ENCODE results near the gene MAPKAPK2. TPM values are rescaled to one million over a fixed set of nuclear protein-coding genes. Genes with fewer than 3 reads are reported as not detected.
A peak's percentile ranks its signal among the peaks of the same experiment; 100 is the strongest.

The MAPKAPK2 gene
- polyA plus RNA-seq, 3 donors = 1.6 to 56.9 (median 2.2) TPM

DNA sequence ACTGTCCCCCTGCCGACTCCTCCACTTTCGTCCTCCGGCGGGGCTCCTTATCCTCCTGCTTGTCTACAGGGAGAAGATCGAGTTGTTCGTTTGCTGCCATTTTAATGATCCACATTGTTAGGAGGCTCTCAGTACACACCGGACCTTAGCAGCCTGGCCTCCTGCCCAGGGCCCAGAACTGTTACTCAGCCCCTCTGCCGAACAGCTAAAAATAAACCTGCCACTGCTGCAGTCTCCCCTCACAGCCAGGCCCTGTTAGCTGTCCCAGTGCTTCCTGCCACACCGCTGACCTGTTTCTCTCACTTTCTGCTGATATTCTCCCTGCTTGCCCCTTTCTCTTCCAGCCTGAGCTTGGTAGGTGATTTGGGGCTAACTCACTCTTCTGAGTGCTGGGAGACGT lies 8.3 kb downstream of the MAPKAPK2 start:
- H3K27ac Mint-ChIP-seq = peak overlapping the region in 2 of 7 donors; percentile 55 to 77

GRCh38 chr1:206693592-206693991 lies 8.9 kb downstream of the MAPKAPK2 start:
- 97% methylated on average over 6 of the region's 7 CpGs for WGBS (ENCODE audit: insufficient coverage)
- Histone ChIP-seq H3K36me3 (replicated peaks in 1 of 2; ENCODE audit: control insufficient read depth in 1 of 2, insufficient read depth in 2 of 2, low read length in 2 of 2) (peaks cover 6 to 30% of the 10 kb centered on the region in 2 donors), H2AFZ (ENCODE audit: insufficient read depth, low read depth, low read length, poor library complexity, severe bottlenecking) (no peak overlapping the region), H3K9ac (ENCODE audit: insufficient read depth, low read length, poor library complexity, severe bottlenecking) (no peak overlapping the region), H3K4me2 (replicated peaks; ENCODE audit: extremely low read depth, low read length, poor library complexity, severe bottlenecking) (no peak overlapping the region), H3K4me1 (ENCODE audit: control insufficient read depth in 1 of 2, insufficient read depth in 2 of 2, low read length in 2 of 2) (peaks cover 45 to 72% of the 10 kb centered on the region in 2 donors), H3K27ac (ENCODE audit: low read depth in 1 of 2, low read length in 2 of 2) (no peak overlapping the region), H3K27me3 (ENCODE audit: control insufficient read depth in 2 of 2, insufficient read depth in 2 of 2, low read length in 2 of 2) (no peaks in the 10 kb centered on the region), H3K4me3 (replicated peaks in 1 of 3; ENCODE audit: low read depth in 2 of 3, low read length in 3 of 3) (no peak overlapping the region), H3K9me3 (replicated peaks in 1 of 2; ENCODE audit: control insufficient read depth in 1 of 2, insufficient read depth in 1 of 2, low read length in 2 of 2) (no peaks in the 10 kb centered on the region), H4K20me1 (ENCODE audit: insufficient read depth, low read length) (peaks cover 100% of the 10 kb centered on the region), H3K79me2 (ENCODE audit: insufficient read depth, low read length) (peaks cover 100% of the 10 kb centered on the region)
- Mint-ChIP-seq H3K27ac (peak overlapping the region in 1 of 7 donors; percentile 66), H3K9me3 (no peaks in the 10 kb centered on the region), H3K36me3 (peaks cover 43 to 58% of the 10 kb centered on the region in 2 donors), H3K4me3 (no peak overlapping the region), H3K4me1 (peaks cover 94% of the 10 kb centered on the region), H3K27me3 (ENCODE audit: low read depth in 3 of 3) (peaks cover 0 to 2% (median 1%) of the 10 kb centered on the region in 3 donors)
- intact Hi-C loops (cut with micrococcal nuclease) = no loop called here
- TF ChIP-seq CTCF (IDR thresholded peaks at IDR 0.05) = no peak
- no peak for DNase-seq

More for the DNA sequence above, 8.3 kb downstream of the MAPKAPK2 start:
- Mint-ChIP-seq H3K4me1 (peaks cover 92% of the 10 kb centered on the region), H3K27me3 (ENCODE audit: low read depth in 3 of 3) (peaks cover 0 to 2% (median 1%) of the 10 kb centered on the region in 3 donors), H3K36me3 (peaks cover 45 to 58% of the 10 kb centered on the region in 2 donors), H3K4me3 (no peak overlapping the region), H3K9me3 (no peaks in the 10 kb centered on the region)
- H4K20me1 ChIP-seq (ENCODE audit: insufficient read depth, low read length) = peaks cover 100% of the 10 kb centered on the region
- no peak overlapping the region for H2AFZ ChIP-seq (ENCODE audit: insufficient read depth, low read depth, low read length, poor library complexity, severe bottlenecking)
- H3K79me2 ChIP-seq (ENCODE audit: insufficient read depth, low read length) = peaks cover 100% of the 10 kb centered on the region
- no peak overlapping the region for H3K4me3 ChIP-seq (replicated peaks in 1 of 3; ENCODE audit: low read depth in 2 of 3, low read length in 3 of 3)
- peaks cover 44 to 72% of the 10 kb centered on the region in 2 donors for H3K4me1 ChIP-seq (ENCODE audit: control insufficient read depth in 1 of 2, insufficient read depth in 2 of 2, low read length in 2 of 2)
- peaks cover 6 to 30% of the 10 kb centered on the region in 2 donors for H3K36me3 ChIP-seq (replicated peaks in 1 of 2; ENCODE audit: control insufficient read depth in 1 of 2, insufficient read depth in 2 of 2, low read length in 2 of 2)
- no peaks in the 10 kb centered on the region for H3K27me3 ChIP-seq (ENCODE audit: control insufficient read depth in 2 of 2, insufficient read depth in 2 of 2, low read length in 2 of 2)
- no peaks in the 10 kb centered on the region for H3K9me3 ChIP-seq (replicated peaks in 1 of 2; ENCODE audit: control insufficient read depth in 1 of 2, insufficient read depth in 1 of 2, low read length in 2 of 2)
- no peak for DNase-seq
- no peak overlapping the region for H3K9ac ChIP-seq (ENCODE audit: insufficient read depth, low read length, poor library complexity, severe bottlenecking)
- H3K4me2 ChIP-seq (replicated peaks; ENCODE audit: extremely low read depth, low read length, poor library complexity, severe bottlenecking) = no peak overlapping the region
- 43% methylated on average over 3 of the region's 10 CpGs for WGBS (ENCODE audit: insufficient coverage)
- no peak for TF ChIP-seq CTCF (IDR thresholded peaks at IDR 0.05)
- intact Hi-C loops (cut with micrococcal nuclease) = no loop called here
- H3K27ac ChIP-seq (ENCODE audit: low read depth in 1 of 2, low read length in 2 of 2) = no peak overlapping the region

Measured in CD14-positive monocyte (primary cell).